ENCODE data around the gene ZDHHC7.

ZDHHC7 gene

DNA sequence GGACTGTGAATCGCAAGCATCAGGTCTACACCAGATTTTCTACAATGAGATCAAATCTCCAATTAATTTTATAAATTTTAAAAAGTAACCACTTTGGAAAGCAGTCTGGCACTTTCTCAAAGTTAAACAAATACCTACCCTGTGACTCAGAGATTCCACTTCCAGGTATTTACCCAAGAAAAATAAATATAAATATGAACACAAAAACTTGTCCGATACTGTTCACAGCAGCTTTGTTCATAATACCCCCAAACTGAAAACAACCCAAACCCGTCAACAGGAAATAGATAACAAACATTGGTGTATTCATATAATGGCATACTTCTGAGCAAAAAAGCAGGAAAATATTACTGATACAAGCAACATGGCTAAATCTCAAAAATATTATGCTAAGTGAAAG, 12.1 kb downstream of the ZDHHC7 start:
- DNase-seq: no peak
- H3K4me3 ChIP-seq (ENCODE audit: low read depth, low read length): no peak overlapping the region
- H3K4me1 ChIP-seq: no peaks in the 10 kb centered on the region
- H3K27me3 ChIP-seq: no peaks in the 10 kb centered on the region
- TF ChIP-seq, protein P1, sequence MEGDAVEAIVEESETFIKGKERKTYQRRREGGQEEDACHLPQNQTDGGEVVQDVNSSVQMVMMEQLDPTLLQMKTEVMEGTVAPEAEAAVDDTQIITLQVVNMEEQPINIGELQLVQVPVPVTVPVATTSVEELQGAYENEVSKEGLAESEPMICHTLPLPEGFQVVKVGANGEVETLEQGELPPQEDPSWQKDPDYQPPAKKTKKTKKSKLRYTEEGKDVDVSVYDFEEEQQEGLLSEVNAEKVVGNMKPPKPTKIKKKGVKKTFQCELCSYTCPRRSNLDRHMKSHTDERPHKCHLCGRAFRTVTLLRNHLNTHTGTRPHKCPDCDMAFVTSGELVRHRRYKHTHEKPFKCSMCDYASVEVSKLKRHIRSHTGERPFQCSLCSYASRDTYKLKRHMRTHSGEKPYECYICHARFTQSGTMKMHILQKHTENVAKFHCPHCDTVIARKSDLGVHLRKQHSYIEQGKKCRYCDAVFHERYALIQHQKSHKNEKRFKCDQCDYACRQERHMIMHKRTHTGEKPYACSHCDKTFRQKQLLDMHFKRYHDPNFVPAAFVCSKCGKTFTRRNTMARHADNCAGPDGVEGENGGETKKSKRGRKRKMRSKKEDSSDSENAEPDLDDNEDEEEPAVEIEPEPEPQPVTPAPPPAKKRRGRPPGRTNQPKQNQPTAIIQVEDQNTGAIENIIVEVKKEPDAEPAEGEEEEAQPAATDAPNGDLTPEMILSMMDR (IDR thresholded peaks at IDR 0.05; ENCODE audit: low read depth, low read length): no peak
- H3K9me3 ChIP-seq: no peaks in the 10 kb centered on the region
- H3K36me3 ChIP-seq: peaks cover 36% of the 10 kb centered on the region

DNA sequence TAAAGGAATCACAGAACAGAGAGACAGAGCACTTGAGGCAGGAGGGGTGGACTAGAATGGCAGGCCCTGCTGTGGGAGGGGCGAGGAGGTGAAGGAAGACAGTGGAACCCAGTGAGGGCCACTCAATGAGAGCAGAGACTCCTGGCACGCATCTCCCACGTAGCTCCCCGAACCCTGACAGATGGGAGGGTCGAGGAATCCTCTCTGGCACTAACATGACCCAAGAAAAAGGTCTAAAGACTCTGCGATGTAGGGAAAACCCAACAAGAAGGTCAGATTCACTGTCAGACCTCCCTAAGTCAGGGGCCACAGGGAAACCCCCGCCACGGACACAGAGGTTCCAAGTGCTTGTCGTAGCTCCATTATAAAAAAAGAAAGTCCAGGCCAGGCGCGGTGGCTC, 15.0 kb downstream of the ZDHHC7 start:
- Histone ChIP-seq H3K36me3 (peaks cover 40% of the 10 kb centered on the region), H3K27me3 (no peaks in the 10 kb centered on the region), H3K4me3 (ENCODE audit: low read depth, low read length) (no peak overlapping the region), H3K9me3 (no peaks in the 10 kb centered on the region), H3K4me1 (no peaks in the 10 kb centered on the region)
- DNase-seq: no peak
- TF ChIP-seq, protein P1 (IDR thresholded peaks at IDR 0.05; ENCODE audit: low read depth, low read length): no peak

DNA sequence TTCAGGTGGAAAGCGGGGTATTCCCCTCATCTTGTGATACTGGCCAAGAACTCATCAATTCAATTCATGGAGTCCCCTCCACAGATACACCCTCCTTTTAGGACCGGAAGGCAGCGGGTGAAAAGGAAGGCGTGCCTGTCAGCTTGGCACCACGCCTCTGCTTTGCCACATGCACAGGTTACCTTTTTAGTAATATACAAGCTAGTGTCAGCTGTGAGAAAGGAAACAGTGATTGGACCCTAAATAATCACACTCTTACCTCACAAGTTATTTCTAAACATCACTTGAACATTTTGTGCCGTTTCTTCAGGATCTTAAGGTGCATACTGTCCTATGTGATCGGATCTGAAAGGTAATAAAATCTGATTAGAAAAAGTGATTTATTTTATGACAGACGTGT, 15.7 kb downstream of the ZDHHC7 start:
- Histone ChIP-seq H3K4me3 (ENCODE audit: low read depth, low read length) (no peak overlapping the region), H3K36me3 (peaks cover 38% of the 10 kb centered on the region), H3K27me3 (no peaks in the 10 kb centered on the region), H3K9me3 (no peaks in the 10 kb centered on the region), H3K4me1 (no peaks in the 10 kb centered on the region)
- TF ChIP-seq, protein P1 (IDR thresholded peaks at IDR 0.05; ENCODE audit: low read depth, low read length): no peak
- DNase-seq: no peak

DNA sequence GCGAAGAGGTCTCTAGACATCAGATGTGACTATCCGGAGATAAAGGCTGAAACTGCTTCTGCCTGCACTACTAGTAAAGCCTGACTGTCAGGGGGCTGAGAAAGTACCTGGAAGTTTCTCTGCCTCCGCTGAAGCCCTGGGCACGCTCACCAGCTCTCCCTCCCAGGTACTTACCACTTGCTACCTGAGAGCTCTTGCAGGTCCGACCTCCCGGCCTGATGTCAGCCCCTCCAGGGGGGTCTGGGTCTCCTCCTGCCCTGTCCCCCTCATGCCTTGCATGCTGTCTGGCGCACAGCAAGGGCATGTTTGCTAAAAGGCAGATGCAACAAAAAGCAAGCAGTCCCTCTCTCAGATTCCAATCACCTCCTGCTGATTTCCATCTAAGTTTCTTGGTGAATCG, 17.4 kb downstream of the ZDHHC7 start:
- H3K27me3 ChIP-seq: no peaks in the 10 kb centered on the region
- no peaks in the 10 kb centered on the region for H3K9me3 ChIP-seq
- no peaks in the 10 kb centered on the region for H3K4me1 ChIP-seq
- TF ChIP-seq, protein P1 (IDR thresholded peaks at IDR 0.05; ENCODE audit: low read depth, low read length): no peak
- H3K36me3 ChIP-seq: peaks cover 41% of the 10 kb centered on the region
- no peak for DNase-seq
- no peak overlapping the region for H3K4me3 ChIP-seq (ENCODE audit: low read depth, low read length)

DNA sequence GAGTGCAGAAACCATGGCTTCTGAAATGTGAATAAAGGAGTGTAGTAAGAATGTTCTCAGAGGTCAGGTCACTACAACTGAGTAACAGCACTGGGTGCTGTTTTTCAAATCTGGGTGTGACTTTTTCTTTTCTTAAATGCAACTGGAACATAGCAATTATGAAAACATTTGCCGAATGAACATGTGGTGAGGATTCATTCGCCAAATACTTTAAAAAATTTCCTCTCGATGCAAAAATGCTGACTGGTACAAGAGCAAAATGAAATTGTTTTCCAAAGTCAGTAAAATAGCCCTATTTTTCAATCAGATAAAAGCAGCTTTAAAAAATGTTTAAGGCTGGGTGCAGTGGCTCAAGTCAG, 18.6 kb downstream of the ZDHHC7 start:
- no peak for DNase-seq
- Histone ChIP-seq H3K4me1 (no peaks in the 10 kb centered on the region), H3K27me3 (no peaks in the 10 kb centered on the region), H3K4me3 (ENCODE audit: low read depth, low read length) (no peak overlapping the region), H3K36me3 (peaks cover 49% of the 10 kb centered on the region), H3K9me3 (no peaks in the 10 kb centered on the region)
- TF ChIP-seq, protein P1 (IDR thresholded peaks at IDR 0.05; ENCODE audit: low read depth, low read length): no peak

DNA sequence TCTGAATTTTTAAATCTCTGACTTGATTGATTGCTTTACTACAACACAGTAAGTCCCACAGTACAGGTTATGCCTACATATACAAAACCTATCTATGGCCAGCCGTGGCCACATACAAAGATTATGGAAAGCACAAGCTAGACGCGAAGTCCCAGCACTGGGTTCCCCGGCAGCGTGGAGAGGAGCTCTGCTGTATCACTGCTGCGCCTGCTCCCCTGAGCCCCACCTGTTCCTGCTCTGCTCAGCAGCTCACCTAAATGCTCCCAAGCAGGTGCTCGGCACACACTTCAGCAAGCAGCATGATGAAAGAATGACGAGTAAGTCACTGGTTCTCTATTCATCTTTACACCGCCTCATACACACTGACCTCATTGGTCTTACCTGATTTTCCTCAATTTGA, 20.6 kb downstream of the ZDHHC7 start:
- Histone ChIP-seq H3K9me3 (no peaks in the 10 kb centered on the region), H3K27me3 (no peaks in the 10 kb centered on the region), H3K4me3 (ENCODE audit: low read depth, low read length) (no peak overlapping the region), H3K36me3 (peaks cover 60% of the 10 kb centered on the region), H3K4me1 (no peaks in the 10 kb centered on the region)
- TF ChIP-seq, protein P1 (IDR thresholded peaks at IDR 0.05; ENCODE audit: low read depth, low read length): no peak
- DNase-seq: no peak

Measured in BE2C (cell line).